Esophagus (tissue), 2 donors: ENCODE data around the gene LIPT2. TPM values are rescaled to one million over a fixed set of nuclear protein-coding genes. Genes with fewer than 3 reads are reported as not detected.
"Not testable (repeated sequence)": the region's sequence is repeated elsewhere in the genome, so short reads cannot be mapped to it uniquely, and the experiment has no call there.

Source experiments
- H3K27ac ChIP-seq, 2 donors: one replicate each; pipeline ENCODE4 v1.5.1; 2013; ENCODE audit warnings: low read depth in 2 of 2, mild to moderate bottlenecking in 2 of 2, inconsistent platforms in 1 of 2, low read length in 1 of 2, moderate library complexity in 1 of 2
- H3K27me3 ChIP-seq, 2 donors: one replicate each; pipeline ENCODE4 v1.6.1; 2013; ENCODE audit warnings: low read length in 2 of 2, control low read depth in 1 of 2, mild to moderate bottlenecking in 1 of 2; ENCODE audit not compliant: insufficient read depth in 2 of 2, control insufficient read depth in 1 of 2
- H3K36me3 ChIP-seq, 2 donors: one replicate each; pipeline ENCODE4 v1.6.1; 2013; ENCODE audit warnings: low read length in 1 of 2; ENCODE audit not compliant: control insufficient read depth in 2 of 2, insufficient read depth in 2 of 2
- H3K4me1 ChIP-seq, 2 donors: one replicate each; pipeline ENCODE4 v1.6.1; 2013; ENCODE audit warnings: low read length in 1 of 2; ENCODE audit not compliant: control insufficient read depth in 2 of 2, insufficient read depth in 2 of 2
- H3K4me3 ChIP-seq, 2 donors: one replicate each; pipeline ENCODE4 v1.5.1; 2013; ENCODE audit warnings: low read length in 2 of 2, mild to moderate bottlenecking in 2 of 2, low read depth in 1 of 2, moderate library complexity in 1 of 2
- H3K9me3 ChIP-seq, 2 donors: one replicate each; pipeline ENCODE4 v1.6.1; 2013; ENCODE audit warnings: mild to moderate bottlenecking in 2 of 2, low read depth in 1 of 2, low read length in 1 of 2, moderate library complexity in 1 of 2; ENCODE audit not compliant: control insufficient read depth in 2 of 2, insufficient read depth in 1 of 2
- WGBS, 2 donors: extraction: QIAGEN DNeasy Blood & Tissue Kit; methylation state at CpG; one replicate each; pipeline ENCODE4 v1.1.7; 2013; 5-methylcytosine and 5-hydroxymethylcytosine counted together
- polyA plus RNA-seq, 2 donors: library from polyadenylated mRNA; stranded (reverse); fragments of 200-250 nt; gene quantifications; one replicate each; pipeline ENCODE4 v1.2.3, GENCODE V29; 2013
- donor health status: healthy with polysubstance abuse.
- donor health status: Bipolar disorder and iron deficiency.

The LIPT2 gene
- polyA plus RNA-seq, 2 donors = 1.5 to 2.5 TPM

DNA sequence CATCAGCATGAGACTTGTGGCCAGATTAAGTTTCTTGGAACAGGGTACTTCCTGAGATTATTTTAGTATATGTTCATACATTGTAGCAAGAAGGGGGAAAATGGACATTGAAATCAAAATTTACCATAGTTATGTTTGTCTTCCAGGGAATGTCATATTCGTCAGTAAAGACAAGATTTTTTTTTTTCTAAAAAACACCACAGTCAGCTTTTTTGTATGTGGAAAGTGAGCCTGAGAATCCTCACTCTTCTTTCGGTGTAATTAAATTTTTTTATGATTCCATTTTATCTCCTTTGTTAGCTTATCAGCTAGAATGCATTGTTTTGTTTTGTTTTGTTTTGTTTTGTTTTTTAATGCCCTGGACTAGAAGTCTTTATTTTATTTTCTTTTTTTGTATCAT is 31.5 kb upstream of the LIPT2 start:
- Histone ChIP-seq H3K4me3 (no peak overlapping the region), H3K36me3 (no peaks in the 10 kb centered on the region), H3K4me1 (no peaks in the 10 kb centered on the region), H3K27me3 (no peaks in the 10 kb centered on the region), H3K27ac (no peak overlapping the region), H3K9me3 (no peaks in the 10 kb centered on the region)
- WGBS, 2 donors = 70 to 72% methylated on average over 2 of the region's 2 CpGs

- no peak overlapping the region for H3K4me3 ChIP-seq
- no peaks in the 10 kb centered on the region for H3K4me1 ChIP-seq
- H3K36me3 ChIP-seq = no peaks in the 10 kb centered on the region
- H3K27me3 ChIP-seq = no peaks in the 10 kb centered on the region
- WGBS, 2 donors = 71 to 78% methylated on average over 5 of the region's 5 CpGs
- no peak overlapping the region for H3K27ac ChIP-seq
- H3K9me3 ChIP-seq = no peaks in the 10 kb centered on the region
Observed at GRCh38 chr11:74524501-74524900, 31.0 kb upstream of the LIPT2 start.

- 69% methylated on average over 3 of the region's 3 CpGs for WGBS, 2 donors
- Histone ChIP-seq H3K4me1 (no peaks in the 10 kb centered on the region), H3K36me3 (no peaks in the 10 kb centered on the region), H3K9me3 (no peaks in the 10 kb centered on the region), H3K4me3 (no peak overlapping the region), H3K27me3 (no peaks in the 10 kb centered on the region), H3K27ac (no peak overlapping the region)
Observed at GRCh38 chr11:74522776-74523175, 29.3 kb upstream of the LIPT2 start.

DNA sequence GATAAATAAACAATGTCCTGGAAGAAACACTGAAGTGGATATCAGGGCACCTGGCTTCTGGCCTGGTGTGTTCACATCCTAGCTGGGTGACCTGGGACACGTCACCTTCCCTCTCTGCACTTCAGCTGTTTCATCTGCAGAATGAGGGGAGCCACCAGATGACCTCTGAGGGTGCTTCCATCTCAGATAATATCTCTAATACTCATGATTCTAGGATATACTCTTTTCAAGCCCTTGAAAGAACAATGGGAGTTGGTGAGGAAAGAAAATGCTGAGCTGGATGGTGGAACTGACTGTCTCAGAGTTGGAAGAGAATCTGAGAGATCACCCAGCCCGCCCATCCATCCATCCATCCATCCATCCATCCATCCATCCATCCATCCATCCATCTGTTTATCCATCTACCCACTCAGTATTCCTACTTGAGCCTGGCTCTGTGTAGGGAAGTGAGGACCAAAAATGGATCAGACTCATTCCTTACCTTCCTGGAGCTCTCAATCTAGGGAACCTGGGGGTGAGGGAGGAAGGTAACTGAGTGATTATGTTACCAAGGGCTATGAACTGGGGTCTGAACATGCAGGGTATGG is 28.2 kb upstream of the LIPT2 start:
- H3K4me1 ChIP-seq = no peaks in the 10 kb centered on the region
- H3K4me3 ChIP-seq = no peak overlapping the region
- no peaks in the 10 kb centered on the region for H3K27me3 ChIP-seq
- no peaks in the 10 kb centered on the region for H3K36me3 ChIP-seq
- 83 to 90% methylated on average over 2 of the region's 2 CpGs for WGBS, 2 donors
- no peak overlapping the region for H3K27ac ChIP-seq
- no peaks in the 10 kb centered on the region for H3K9me3 ChIP-seq

DNA sequence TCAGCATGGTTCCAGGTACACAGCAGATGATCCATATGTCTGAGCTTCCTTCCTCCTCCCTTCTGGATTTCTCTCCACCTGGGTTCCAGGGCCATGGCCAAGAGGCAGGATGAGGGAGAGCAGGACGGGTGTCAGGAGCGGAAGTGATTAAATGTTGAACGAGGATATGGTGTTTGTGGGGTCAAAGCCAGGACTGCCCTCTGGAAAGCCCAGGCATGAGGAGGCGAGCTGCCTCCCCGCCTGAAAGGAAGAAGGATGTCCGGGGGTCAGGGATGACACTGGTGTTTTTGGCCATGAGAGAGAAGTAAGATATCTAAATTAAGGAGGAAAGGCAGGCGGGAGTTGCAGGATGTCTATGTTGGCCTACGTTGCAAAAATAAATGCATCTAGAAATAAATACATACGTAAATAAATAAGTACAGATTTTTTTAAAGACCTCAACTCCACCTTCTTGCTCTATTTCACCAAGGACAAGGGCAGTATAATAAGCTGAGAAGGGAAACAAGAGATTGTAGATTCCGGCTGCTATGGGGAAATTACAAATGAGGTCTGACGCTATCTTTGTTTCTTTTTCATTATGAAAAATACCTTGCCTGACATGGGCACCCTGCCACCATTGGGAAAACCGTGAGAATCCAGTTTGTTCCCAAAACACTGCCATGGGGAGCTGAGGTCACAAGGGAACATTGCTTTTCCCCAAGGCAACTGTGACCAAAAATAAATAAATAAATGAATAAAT is 27.6 kb upstream of the LIPT2 start:
- Histone ChIP-seq H3K4me1 (no peaks in the 10 kb centered on the region), H3K27me3 (no peaks in the 10 kb centered on the region), H3K9me3 (no peaks in the 10 kb centered on the region), H3K36me3 (no peaks in the 10 kb centered on the region), H3K27ac (no peak overlapping the region), H3K4me3 (no peak overlapping the region)
- 73 to 76% methylated on average over 12 of the region's 12 CpGs for WGBS, 2 donors

DNA sequence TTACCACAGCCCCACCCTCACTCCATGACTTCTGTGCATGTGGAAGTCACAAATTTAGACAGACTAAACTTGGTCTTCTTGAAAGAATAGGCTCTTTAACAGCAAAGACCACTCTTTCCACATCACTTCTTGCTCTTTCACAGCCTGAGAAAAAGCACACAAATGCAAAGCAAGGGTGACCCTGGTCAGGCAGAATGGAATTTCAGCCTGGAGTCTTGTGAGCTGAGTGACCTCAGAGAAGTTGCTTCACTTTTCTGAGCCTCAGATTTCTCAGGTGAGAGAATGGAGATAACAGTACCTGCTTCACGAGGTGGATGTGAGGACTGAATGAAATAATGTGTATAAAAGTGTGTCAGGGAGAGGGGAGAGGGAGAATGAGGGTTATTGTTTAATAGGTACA is 26.8 kb upstream of the LIPT2 start:
- Histone ChIP-seq H3K4me1 (no peaks in the 10 kb centered on the region), H3K27me3 (no peaks in the 10 kb centered on the region), H3K4me3 (no peak overlapping the region), H3K9me3 (no peaks in the 10 kb centered on the region), H3K27ac (no peak overlapping the region), H3K36me3 (no peaks in the 10 kb centered on the region)
- WGBS, 2 donors = 56 to 67% methylated on average over 1 of the region's 1 CpG

DNA sequence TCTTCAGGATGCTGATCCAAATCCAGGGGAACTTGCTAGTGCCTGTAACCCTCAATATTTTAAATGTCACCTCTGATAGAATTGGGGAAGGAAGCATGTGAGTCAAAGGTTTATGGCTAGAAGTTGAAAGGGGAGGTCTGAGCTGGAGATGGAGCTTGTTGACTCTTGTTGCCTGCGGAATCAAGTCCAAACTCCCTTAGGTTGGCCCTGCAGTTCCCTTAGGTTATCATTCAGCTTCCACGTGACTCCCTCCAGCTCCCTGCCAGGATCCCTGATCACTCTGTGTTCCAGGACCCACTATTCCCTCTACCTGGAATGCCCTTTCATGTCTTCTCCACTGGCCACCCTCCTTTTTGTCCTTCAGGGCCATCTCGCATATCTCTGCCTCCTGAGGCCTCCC is 26.2 kb upstream of the LIPT2 start:
- no peak overlapping the region for H3K4me3 ChIP-seq
- H3K4me1 ChIP-seq = no peaks in the 10 kb centered on the region
- no peaks in the 10 kb centered on the region for H3K27me3 ChIP-seq
- no peaks in the 10 kb centered on the region for H3K9me3 ChIP-seq
- H3K36me3 ChIP-seq = no peaks in the 10 kb centered on the region
- H3K27ac ChIP-seq = no peak overlapping the region
- 50 to 61% methylated on average over 3 of the region's 3 CpGs for WGBS, 2 donors

GRCh38 chr11:74517592-74517991 is 24.1 kb upstream of the LIPT2 start:
- H3K9me3 ChIP-seq, H3K4me1 ChIP-seq, H3K27me3 ChIP-seq, H3K36me3 ChIP-seq, H3K27ac ChIP-seq, H3K4me3 ChIP-seq: not testable (repeated sequence)
- 87 to 89% methylated on average over 6 of the region's 6 CpGs for WGBS, 2 donors

GRCh38 chr11:74507582-74507981 is 14.1 kb upstream of the LIPT2 start:
- peaks cover 0 to 3% of the 10 kb centered on the region in 2 donors for H3K4me1 ChIP-seq
- 76 to 78% methylated on average over 2 of the region's 2 CpGs for WGBS, 2 donors
- H3K27ac ChIP-seq = no peak overlapping the region
- no peak overlapping the region for H3K4me3 ChIP-seq
- H3K27me3 ChIP-seq = no peaks in the 10 kb centered on the region
- no peaks in the 10 kb centered on the region for H3K9me3 ChIP-seq
- H3K36me3 ChIP-seq = no peaks in the 10 kb centered on the region

- Histone ChIP-seq H3K27ac (no peak overlapping the region), H3K36me3 (no peaks in the 10 kb centered on the region)
- 83 to 90% methylated on average over 1 of the region's 1 CpG for WGBS, 2 donors
Observed at GRCh38 chr11:74506823-74507222, 13.3 kb upstream of the LIPT2 start.

More at GRCh38 chr11:74506823-74507222, 13.3 kb upstream of the LIPT2 start:
- Histone ChIP-seq H3K4me1 (peaks cover 0 to 3% of the 10 kb centered on the region in 2 donors), H3K27me3 (no peaks in the 10 kb centered on the region), H3K9me3 (no peaks in the 10 kb centered on the region), H3K4me3 (no peak overlapping the region)
